Measurements from ENCODE around the gene KBTBD4.
A peak's percentile ranks its signal among the peaks of the same experiment; 100 is the strongest.

Gene KBTBD4

DNA sequence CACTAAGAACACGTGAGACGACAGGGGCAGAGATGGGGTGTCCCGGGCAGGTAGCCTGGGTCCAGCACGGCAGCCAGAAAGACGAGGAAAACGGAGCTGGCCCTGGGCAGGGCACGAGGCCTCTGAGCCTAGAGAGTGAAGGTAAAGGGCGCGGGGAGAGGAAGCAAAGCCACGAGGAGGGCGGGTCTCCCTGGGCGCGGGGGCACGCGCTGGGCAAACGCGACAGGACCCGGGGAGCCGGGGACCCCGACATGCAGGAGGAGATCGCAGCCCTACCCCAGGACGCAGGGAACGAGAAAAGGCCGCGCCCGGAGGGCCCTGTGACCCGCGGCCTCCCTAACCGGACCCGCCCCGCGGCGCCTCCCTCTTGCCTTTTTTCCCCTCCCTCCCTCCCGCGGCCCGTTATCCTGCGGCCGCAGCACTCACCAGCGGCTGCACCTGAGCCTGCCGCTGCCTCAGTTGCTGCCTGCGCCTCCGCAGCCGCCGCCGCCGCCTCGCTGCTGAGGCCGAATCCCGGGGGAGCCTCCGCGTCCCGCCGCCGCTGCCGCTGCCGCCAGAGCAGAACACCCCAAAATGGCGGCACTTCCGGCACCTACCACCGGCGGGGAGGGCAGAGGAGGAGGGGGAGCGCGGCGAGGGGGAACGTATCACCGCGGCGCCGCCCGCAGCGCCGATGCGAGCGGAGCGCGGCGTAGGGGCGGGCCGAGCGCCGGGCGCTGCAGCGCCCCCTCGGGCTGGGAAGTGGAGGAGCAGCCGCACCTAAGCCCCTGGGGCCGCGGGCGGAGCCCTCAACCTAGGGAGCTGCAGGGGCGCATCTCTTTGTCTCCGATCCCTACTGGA, 26.0 kb downstream of the KBTBD4 start, which contains the start of gene CELF1:
Gene CELF1 (minus strand): TSS at position 567 of the 840 bp plus-strand sequence. CDS start 53,609 bp downstream, outside the sequence.
- Histone ChIP-seq H3K79me2 (ENCODE audit: insufficient read depth, low read length) (peaks cover 51% of the 10 kb centered on the region), H3K4me3 (ENCODE audit: insufficient read depth, low read length, poor library complexity, severe bottlenecking) (peak within 1 kb of the TSS; percentile 77), H2AFZ (ENCODE audit: low read depth, low read length, severe bottlenecking) (peak within 1 kb of the TSS; percentile 91), H3K27ac (ENCODE audit: low read depth, low read length) (peak within 1 kb of the TSS; percentile 70), H3K9me2 (replicated peaks; ENCODE audit: insufficient read depth, low read length) (no peaks in the 10 kb centered on the region), H4K20me1 (ENCODE audit: low read depth, low read length) (peaks cover 10% of the 10 kb centered on the region), H3F3A (ENCODE audit: insufficient read depth) (0 out of 2 replicates have a peak, but pooled peaks cover 8% of the 10 kb centered on the region), H3K9ac (ENCODE audit: low read length) (peak within 1 kb of the TSS; percentile 93), H3K9me3 (ENCODE audit: insufficient read depth, low read length) (no peaks in the 10 kb centered on the region), H3K36me3 (ENCODE audit: low read length) (no peaks in the 10 kb centered on the region), H3K4me2 (ENCODE audit: low read depth, low read length, poor library complexity, severe bottlenecking) (peak within 1 kb of the TSS; percentile 93), H3K27me3 (ENCODE audit: low read length) (no peaks in the 10 kb centered on the region)
- TF ChIP-seq, protein P1, sequence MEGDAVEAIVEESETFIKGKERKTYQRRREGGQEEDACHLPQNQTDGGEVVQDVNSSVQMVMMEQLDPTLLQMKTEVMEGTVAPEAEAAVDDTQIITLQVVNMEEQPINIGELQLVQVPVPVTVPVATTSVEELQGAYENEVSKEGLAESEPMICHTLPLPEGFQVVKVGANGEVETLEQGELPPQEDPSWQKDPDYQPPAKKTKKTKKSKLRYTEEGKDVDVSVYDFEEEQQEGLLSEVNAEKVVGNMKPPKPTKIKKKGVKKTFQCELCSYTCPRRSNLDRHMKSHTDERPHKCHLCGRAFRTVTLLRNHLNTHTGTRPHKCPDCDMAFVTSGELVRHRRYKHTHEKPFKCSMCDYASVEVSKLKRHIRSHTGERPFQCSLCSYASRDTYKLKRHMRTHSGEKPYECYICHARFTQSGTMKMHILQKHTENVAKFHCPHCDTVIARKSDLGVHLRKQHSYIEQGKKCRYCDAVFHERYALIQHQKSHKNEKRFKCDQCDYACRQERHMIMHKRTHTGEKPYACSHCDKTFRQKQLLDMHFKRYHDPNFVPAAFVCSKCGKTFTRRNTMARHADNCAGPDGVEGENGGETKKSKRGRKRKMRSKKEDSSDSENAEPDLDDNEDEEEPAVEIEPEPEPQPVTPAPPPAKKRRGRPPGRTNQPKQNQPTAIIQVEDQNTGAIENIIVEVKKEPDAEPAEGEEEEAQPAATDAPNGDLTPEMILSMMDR (IDR thresholded peaks at IDR 0.05; ENCODE audit: insufficient read depth, low read length, poor library complexity, severe bottlenecking): peak; percentile 83
- TF ChIP-seq EZH2phosphoT487 (conservative IDR thresholded peaks at IDR 0.05; ENCODE audit: low read length): no peak

DNA sequence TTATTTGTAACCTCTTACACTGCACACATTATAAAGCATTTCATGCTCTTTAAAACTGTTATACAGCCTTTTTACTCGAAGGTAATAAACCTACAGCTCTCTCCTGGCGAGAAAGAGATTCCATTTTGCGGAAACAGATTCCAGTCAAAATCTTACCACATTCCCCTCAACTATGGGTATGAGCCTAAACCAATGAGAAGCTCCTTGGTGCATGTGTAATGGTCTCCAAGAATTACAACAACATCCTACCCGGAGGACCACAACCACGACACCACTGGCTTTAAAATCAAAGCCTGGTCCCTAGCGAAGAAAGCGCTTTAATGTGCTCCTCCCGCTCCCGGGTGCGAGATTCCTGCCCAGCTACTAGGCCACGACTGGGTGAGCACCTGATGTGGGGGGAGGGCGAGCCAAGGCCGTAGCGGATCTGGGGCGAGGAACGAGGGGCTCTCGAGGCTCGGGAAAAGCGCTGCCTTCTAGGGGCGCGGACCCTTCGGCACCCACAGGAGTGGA, 26.7 kb downstream of the KBTBD4 start:
- Histone ChIP-seq H3F3A (ENCODE audit: insufficient read depth) (0 out of 2 replicates have a peak, but pooled peaks cover 8% of the 10 kb centered on the region), H3K9me3 (ENCODE audit: insufficient read depth, low read length) (no peaks in the 10 kb centered on the region), H3K9me2 (replicated peaks; ENCODE audit: insufficient read depth, low read length) (no peaks in the 10 kb centered on the region), H3K4me2 (ENCODE audit: low read depth, low read length, poor library complexity, severe bottlenecking) (peak overlapping the region; percentile 93), H3K27ac (ENCODE audit: low read depth, low read length) (peak overlapping the region; percentile 70), H3K36me3 (ENCODE audit: low read length) (no peaks in the 10 kb centered on the region), H3K27me3 (ENCODE audit: low read length) (no peaks in the 10 kb centered on the region), H3K4me3 (ENCODE audit: insufficient read depth, low read length, poor library complexity, severe bottlenecking) (peak overlapping the region; percentile 77), H4K20me1 (ENCODE audit: low read depth, low read length) (peaks cover 13% of the 10 kb centered on the region), H2AFZ (ENCODE audit: low read depth, low read length, severe bottlenecking) (peak overlapping the region; percentile 14), H3K9ac (ENCODE audit: low read length) (peak overlapping the region; percentile 93), H3K79me2 (ENCODE audit: insufficient read depth, low read length) (peaks cover 58% of the 10 kb centered on the region)
- TF ChIP-seq EZH2phosphoT487 (conservative IDR thresholded peaks at IDR 0.05; ENCODE audit: low read length): no peak
- TF ChIP-seq, protein P1 (IDR thresholded peaks at IDR 0.05; ENCODE audit: insufficient read depth, low read length, poor library complexity, severe bottlenecking): no peak

DNA sequence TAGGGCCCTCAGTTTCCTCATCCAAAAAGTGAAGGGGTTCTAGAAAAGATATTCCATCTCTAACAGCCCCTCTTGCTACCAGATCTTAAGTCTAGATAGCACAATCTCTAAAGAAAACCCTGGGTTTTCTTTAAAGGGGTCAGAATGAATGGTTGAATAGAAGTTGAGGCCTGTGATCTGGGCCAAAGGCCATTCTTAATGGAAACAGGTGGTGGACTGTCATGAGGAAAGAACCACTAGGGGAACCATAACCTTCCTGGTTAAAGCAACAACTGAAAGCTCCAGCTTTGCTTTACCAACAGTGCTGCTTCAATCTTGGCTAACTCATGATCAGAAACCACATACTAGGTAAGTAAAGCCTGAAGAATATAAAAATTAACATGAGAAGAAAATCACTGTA, 27.7 kb downstream of the KBTBD4 start:
- Histone ChIP-seq H3K9me3 (ENCODE audit: insufficient read depth, low read length) (no peaks in the 10 kb centered on the region), H3F3A (ENCODE audit: insufficient read depth) (0 out of 2 replicates have a peak, but pooled peaks cover 8% of the 10 kb centered on the region), H3K27ac (ENCODE audit: low read depth, low read length) (peak overlapping the region; percentile 70; the same call in 1 of the 2 replicates), H3K27me3 (ENCODE audit: low read length) (no peaks in the 10 kb centered on the region), H2AFZ (ENCODE audit: low read depth, low read length, severe bottlenecking) (no peak overlapping the region), H3K9ac (ENCODE audit: low read length) (peak overlapping the region; percentile 93), H4K20me1 (ENCODE audit: low read depth, low read length) (peaks cover 13% of the 10 kb centered on the region), H3K4me3 (ENCODE audit: insufficient read depth, low read length, poor library complexity, severe bottlenecking) (peak overlapping the region; percentile 77), H3K9me2 (replicated peaks; ENCODE audit: insufficient read depth, low read length) (no peaks in the 10 kb centered on the region), H3K4me2 (ENCODE audit: low read depth, low read length, poor library complexity, severe bottlenecking) (peak overlapping the region; percentile 93), H3K79me2 (ENCODE audit: insufficient read depth, low read length) (peaks cover 68% of the 10 kb centered on the region), H3K36me3 (ENCODE audit: low read length) (no peaks in the 10 kb centered on the region)
- TF ChIP-seq, protein P1 (IDR thresholded peaks at IDR 0.05; ENCODE audit: insufficient read depth, low read length, poor library complexity, severe bottlenecking): no peak
- no peak for TF ChIP-seq EZH2phosphoT487 (conservative IDR thresholded peaks at IDR 0.05; ENCODE audit: low read length)
